Retinal pigment epithelial cell (primary cell): ENCODE data around the gene FAF1.
"Not testable (repeated sequence)": the region's sequence is repeated elsewhere in the genome, so short reads cannot be mapped to it uniquely, and the experiment has no call there.

Experiments
- DNase-seq: peaks from one replicate; pipeline ENCODE4 v3.0.0-alpha.2; 2010; ENCODE audit warnings: low read depth
- H3K4me3 ChIP-seq: 2 replicates; pipeline ENCODE4 v1.5.1; 2011; ENCODE audit warnings: mild to moderate bottlenecking, low read length, control low read depth, moderate library complexity
- TF ChIP-seq, protein P1 (sequence below): conservative IDR thresholded peaks from 2 replicates; pipeline ENCODE4 v1.5.1; 2011; ENCODE audit warnings: low read depth, low read length, control low read depth, inconsistent platforms

Gene FAF1

DNA sequence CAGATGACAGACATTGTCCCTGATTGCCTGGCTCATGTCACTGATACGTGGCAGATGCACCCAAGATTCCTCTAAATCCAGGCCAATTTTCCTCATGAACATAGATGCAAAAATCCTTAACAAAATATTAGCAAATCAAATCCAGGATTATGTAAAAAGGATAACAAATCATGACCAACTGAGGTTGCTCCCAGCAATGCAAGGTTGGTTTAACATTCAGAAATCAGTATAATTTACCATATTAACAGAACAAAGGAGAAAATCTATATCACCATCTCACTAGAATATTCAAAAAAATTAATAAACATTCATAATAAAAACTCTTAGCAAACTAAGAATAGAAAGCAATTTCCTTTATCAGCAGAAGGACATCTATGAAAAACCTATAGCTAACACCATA lies 39.7 kb downstream of the FAF1 start:
- H3K4me3 ChIP-seq, result no peak overlapping the region
- TF ChIP-seq, protein P1, sequence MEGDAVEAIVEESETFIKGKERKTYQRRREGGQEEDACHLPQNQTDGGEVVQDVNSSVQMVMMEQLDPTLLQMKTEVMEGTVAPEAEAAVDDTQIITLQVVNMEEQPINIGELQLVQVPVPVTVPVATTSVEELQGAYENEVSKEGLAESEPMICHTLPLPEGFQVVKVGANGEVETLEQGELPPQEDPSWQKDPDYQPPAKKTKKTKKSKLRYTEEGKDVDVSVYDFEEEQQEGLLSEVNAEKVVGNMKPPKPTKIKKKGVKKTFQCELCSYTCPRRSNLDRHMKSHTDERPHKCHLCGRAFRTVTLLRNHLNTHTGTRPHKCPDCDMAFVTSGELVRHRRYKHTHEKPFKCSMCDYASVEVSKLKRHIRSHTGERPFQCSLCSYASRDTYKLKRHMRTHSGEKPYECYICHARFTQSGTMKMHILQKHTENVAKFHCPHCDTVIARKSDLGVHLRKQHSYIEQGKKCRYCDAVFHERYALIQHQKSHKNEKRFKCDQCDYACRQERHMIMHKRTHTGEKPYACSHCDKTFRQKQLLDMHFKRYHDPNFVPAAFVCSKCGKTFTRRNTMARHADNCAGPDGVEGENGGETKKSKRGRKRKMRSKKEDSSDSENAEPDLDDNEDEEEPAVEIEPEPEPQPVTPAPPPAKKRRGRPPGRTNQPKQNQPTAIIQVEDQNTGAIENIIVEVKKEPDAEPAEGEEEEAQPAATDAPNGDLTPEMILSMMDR, result no peak

DNA sequence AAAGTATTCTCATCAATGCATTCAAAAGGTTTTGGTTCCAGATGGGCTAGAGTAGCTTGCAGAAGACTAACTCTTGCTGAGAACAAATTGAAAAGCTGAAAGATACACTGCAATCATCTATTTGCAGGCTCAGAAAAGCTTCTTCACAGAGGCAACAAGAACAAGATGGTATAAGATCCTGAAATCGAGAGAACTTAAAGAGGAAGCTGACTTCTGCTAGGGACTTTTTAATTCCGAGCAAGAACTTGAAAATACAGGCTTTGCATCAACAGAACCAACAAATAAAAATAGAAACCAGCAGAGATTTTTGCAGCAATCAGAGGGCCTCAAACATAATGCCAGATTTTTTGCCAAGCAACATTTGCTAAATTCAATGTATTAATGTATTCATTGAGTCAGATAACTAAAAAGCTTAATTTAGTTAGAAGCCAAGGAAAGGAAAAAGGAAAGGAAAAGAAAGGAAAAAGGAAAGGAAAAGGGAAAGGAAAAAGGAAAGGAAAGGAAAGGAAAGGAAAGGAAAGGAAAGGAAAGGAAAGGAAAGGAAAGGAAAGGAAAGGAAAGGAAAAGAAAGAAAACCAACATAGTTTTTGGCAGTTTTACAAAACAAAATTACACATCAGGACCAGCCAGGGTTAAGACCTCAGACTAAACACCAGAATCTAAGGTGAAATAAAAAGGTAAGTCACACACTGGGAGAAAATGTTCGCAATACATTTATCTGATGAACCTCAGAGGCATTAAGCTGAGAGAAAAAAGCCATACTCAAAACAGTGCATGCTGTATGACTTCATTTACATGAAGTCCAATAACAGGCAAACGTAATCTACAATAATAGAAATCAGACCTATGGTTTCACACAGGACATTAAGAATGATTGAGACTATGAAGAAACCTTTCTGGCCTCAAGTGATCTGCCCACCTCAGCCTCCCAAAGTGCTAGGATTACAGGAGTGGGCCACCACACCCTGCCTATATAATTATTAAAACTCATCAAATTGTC lies 42.6 kb downstream of the FAF1 start:
- TF ChIP-seq, protein P1, result no peak
- no peak overlapping the region for H3K4me3 ChIP-seq
- no peak for DNase-seq

More for the DNA sequence above, 39.7 kb downstream of the FAF1 start:
- no peak for DNase-seq

DNA sequence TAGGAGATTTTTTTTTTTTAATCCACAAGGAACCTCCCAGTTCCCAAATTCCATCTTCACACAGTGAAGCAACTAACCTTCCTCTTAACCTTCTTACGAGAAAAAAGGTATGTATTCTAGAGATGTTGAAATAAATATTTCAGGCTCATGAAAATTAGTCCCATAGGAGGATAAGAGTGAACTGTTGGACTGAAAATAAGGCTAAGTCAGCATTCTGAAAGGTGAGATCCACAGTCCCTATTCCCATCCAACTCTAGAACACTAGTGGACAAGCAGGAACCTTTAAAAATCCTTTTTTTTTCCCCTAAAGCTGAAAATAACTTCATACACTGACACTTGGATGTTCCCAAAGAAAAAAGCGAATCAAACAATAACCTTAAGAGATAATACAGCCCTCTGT lies 44.4 kb downstream of the FAF1 start:
- no peak for DNase-seq
- no peak overlapping the region for H3K4me3 ChIP-seq
- TF ChIP-seq, protein P1, result no peak

DNA sequence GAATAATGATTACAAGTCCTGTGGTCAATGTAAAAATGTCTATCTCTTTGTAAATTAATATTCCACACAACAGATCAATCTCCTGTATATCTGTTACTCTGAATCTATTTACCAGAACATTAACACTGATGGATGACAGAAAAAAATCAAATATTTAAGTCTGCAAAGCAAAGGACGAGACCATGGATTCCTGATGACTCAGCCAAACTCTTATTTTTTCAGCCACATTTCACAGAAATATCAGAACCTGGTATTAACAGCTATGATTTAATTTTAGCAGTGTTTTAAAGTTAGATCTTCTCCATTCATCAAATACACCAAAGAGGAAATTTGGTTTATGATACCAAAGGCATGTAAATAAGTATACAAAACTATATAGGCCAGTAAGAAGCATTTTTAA lies 46.1 kb downstream of the FAF1 start:
- no peak for DNase-seq
- no peak overlapping the region for H3K4me3 ChIP-seq
- TF ChIP-seq, protein P1, result no peak

DNA sequence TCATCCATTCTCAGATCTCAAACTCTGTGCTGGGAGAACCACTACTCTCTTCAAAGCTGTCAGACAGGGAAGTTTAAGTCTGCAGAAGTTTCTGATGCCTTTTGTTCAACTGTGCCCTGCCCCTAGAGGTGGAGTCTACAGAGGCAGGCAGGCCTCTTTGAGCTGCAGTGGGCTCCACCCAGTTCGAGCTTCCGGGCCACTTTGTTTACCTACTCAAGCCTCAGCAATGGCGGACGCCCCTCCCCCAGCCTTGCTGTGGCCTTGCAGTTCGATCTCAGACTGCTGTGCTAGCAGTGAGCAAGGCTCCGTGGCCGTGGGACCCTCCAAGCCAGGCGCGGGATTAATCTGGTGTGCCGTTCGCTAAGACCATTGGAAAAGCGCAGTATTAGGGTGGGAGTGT lies 49.7 kb downstream of the FAF1 start:
- not testable (repeated sequence) for H3K4me3 ChIP-seq, DNase-seq

DNA sequence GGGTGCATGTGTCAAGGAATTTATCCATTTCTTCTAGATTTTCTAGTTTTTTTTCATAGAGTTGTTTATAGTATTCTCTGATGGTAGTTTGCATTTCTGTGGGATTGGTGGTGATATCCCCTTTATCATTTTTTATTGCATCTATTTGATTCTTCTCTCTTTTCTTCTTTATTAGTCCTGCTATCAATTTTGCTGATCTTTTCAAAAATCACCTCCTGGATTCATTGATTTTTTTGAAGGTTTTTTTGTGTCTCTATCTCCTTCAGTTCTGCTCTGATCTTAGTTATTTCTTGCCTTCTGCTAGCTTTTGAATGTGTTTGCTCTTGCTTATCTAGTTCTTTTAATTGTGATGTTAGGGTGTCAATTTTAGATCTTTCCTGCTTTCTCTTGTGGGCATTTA lies 52.5 kb downstream of the FAF1 start:
- not testable (repeated sequence) for DNase-seq, H3K4me3 ChIP-seq

DNA sequence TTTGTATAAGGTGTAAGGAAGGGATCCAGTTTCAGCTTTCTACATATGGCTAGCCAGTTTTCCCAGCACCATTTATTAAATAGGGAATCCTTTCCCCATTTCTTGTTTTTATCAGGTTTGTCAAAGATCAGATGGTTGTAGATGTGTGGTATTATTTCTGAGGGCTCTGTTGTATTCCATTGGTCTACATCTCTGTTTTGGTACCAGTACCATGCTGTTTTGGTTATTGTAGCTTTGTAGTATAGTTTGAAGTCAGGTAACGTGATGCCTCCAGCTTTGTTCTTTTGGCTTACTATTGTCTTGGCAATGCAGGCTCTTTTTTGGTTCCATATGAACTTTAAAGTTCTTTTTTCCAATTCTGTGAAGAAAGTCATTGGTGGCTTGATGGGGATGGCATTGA lies 54.0 kb downstream of the FAF1 start:
- not testable (repeated sequence) for DNase-seq, H3K4me3 ChIP-seq

DNA sequence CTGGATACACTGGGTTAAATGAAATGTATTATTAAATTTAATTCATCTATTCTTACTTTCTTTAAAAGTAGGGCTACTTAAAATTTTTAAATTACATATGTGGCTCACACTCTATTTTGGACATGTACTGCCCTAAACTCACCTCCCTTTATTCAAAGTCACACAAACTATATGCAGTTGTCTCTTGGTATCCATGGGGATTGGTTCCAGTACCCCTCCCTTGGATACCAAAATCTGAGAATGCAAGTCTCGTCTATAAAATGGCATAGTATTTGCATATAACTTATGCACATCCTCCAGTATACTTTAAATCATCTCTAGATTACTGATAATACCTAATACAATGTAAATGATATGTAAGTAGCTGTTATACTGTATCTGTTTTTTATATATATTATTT lies 57.6 kb downstream of the FAF1 start:
- DNase-seq, result no peak
- TF ChIP-seq, protein P1, result no peak
- no peak overlapping the region for H3K4me3 ChIP-seq
